PC-9 (cell line): ENCODE results near the gene NUDC. TPM values are rescaled to one million over a fixed set of nuclear protein-coding genes. Genes with fewer than 3 reads are reported as not detected.

Experiments used
- total RNA-seq: library from RNA; stranded (reverse); gene quantifications from 2 replicates; pipeline ENCODE4 v1.2.3, GENCODE V29; 2021

Gene NUDC
- total RNA-seq, 1 experiment from 2014 or later: 104 TPM

Other genes with a start within 250 kb of the NUDC start
- gene ARID1A, start 225.7 kb upstream of the NUDC start, total RNA-seq: 44.8 and 60.5 TPM in 2 replicates
- 30.8 and 31.9 TPM in 2 replicates for gene PIGV, start 133.8 kb upstream of the NUDC start, total RNA-seq
- gene ZDHHC18, start 95.1 kb upstream of the NUDC start, total RNA-seq: 27.2 and 36.1 TPM in 2 replicates
- 326 and 355 TPM in 2 replicates for gene SFN, start 58.6 kb upstream of the NUDC start, total RNA-seq
- gene GPN2, start 31.5 kb upstream of the NUDC start, total RNA-seq: 23.8 and 30.6 TPM in 2 replicates
- gene GPATCH3, start 21.3 kb upstream of the NUDC start, total RNA-seq: 13.1 and 16.7 TPM in 2 replicates
- not detected in 2 replicates for gene NR0B2, start 7.8 kb upstream of the NUDC start, total RNA-seq
- gene KDF1, start 38.7 kb downstream of the NUDC start, total RNA-seq: 20.5 and 21.3 TPM in 2 replicates
- gene TRNP1, start 71.9 kb downstream of the NUDC start, total RNA-seq: 7.4 and 7.9 TPM in 2 replicates
- gene TENT5B, start 91.1 kb downstream of the NUDC start, total RNA-seq: 3.6 and 4.9 TPM in 2 replicates
- 17.9 and 27.5 TPM in 2 replicates for gene SLC9A1, start 233.4 kb downstream of the NUDC start, total RNA-seq